Calu3 (cell line): ENCODE results near the gene EXOSC5. TPM values are rescaled to one million over a fixed set of nuclear protein-coding genes. Genes with fewer than 3 reads are reported as not detected.
A peak's percentile ranks its signal among the peaks of the same experiment; 100 is the strongest.
"Not testable (repeated sequence)": the region's sequence is repeated elsewhere in the genome, so short reads cannot be mapped to it uniquely, and the experiment has no call there.

ENCODE experiments used
- BruUV-seq: library from RNA; stranded (reverse); fragments of 400-500 nt; replicated peaks from 2 replicates; lab custom pipeline; 2021; lab: Mats Ljungman, UMichigan
- CTCF ChIA-PET: fragments of 300-600 bp; sonication (Branson Sonifier 250); formaldehyde crosslinking; loops from one replicate; lab custom pipeline; 2022; ENCODE audit warnings: antibody characterized with exemption; lab: Charles Lee
- DNase-seq: peaks from one replicate; pipeline ENCODE4 v3.0.0; 2022
- H3K27ac Mint-ChIP-seq: one replicate; pipeline ENCODE4 v1.8.0; 2022; ENCODE audit warnings: mixed read lengths; ENCODE audit not compliant: unreplicated experiment
- H3K27me3 Mint-ChIP-seq: one replicate; pipeline ENCODE4 v1.8.0; 2022; ENCODE audit warnings: mixed read lengths; ENCODE audit not compliant: unreplicated experiment
- H3K36me3 Mint-ChIP-seq: one replicate; pipeline ENCODE4 v1.8.0; 2022; ENCODE audit warnings: mild to moderate bottlenecking, moderate library complexity, mixed read lengths; ENCODE audit not compliant: insufficient read depth, unreplicated experiment
- H3K4me1 Mint-ChIP-seq: one replicate; pipeline ENCODE4 v1.8.0; 2022; ENCODE audit warnings: mild to moderate bottlenecking, low read depth, mixed read lengths; ENCODE audit not compliant: unreplicated experiment
- H3K4me3 Mint-ChIP-seq: one replicate; pipeline ENCODE4 v1.8.0; 2022; ENCODE audit warnings: mild to moderate bottlenecking, low read depth, moderate library complexity, mixed read lengths; ENCODE audit not compliant: unreplicated experiment
- H3K9me3 Mint-ChIP-seq: one replicate; pipeline ENCODE4 v1.8.0; 2022; ENCODE audit warnings: low read depth, mixed read lengths; ENCODE audit not compliant: unreplicated experiment
- CTCF ChIP-seq: fragments of 200-600 bp; IDR thresholded peaks from one replicate; pipeline ENCODE4 v1.8.0; 2022; ENCODE audit warnings: antibody characterized with exemption; ENCODE audit not compliant: unreplicated experiment
- intact Hi-C: fragments of 100-400 bp; cut with micrococcal nuclease; formaldehyde crosslinking; loops from one replicate; pipeline ENCODE4 v1.10.0; 2022; ENCODE audit not compliant: unreplicated experiment
- total RNA-seq: library from RNA; stranded (reverse); gene quantifications from 2 replicates; pipeline ENCODE4 v1.2.3, GENCODE V29; 2022

EXOSC5 gene
- total RNA-seq, 1 experiment from 2014 or later: 44.7 TPM

DNA sequence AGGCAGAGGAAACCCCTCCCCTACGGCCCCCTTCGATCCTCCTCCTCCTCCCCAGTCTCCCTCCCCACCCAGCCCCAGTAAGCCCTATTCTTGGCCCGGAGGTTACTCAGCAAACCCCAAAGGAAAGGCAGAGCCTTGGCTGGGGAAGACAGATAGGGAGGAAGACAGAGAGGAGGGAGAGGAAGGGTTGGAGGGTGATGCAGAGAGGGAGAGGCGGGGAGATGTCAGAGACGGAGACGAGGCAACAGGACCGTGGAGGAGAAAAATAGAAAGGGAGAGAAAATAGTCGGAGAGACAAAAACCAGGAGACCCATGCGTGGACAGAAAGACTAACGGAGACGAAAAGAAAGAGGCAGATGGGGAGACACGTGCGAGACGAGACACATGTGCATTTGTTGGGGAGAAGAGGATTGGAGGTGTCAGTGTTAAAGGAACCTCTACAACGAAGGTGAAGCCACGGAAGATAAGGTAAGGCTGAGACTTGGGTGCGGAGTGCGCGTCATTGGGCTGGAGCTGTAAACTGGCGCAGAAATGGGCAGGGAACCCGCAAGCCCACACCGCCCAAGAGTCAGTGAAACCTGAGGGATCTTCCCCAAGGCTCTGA, 46.3 kb downstream of the EXOSC5 start:
- TF ChIP-seq CTCF: no peak
- intact Hi-C loops: loop anchor here (10.0 kb wide), 1 partner anchor 84 kb away; the partner anchor contains the start of gene DMAC2

GRCh38 chr19:41346916-41347315, 50.2 kb downstream of the EXOSC5 start:
- Mint-ChIP-seq H3K4me1 (peaks cover 16% of the 10 kb centered on the region), H3K36me3 (peaks cover 17% of the 10 kb centered on the region)
- DNase-seq, H3K9me3 Mint-ChIP-seq, H3K4me3 Mint-ChIP-seq, BruUV-seq, H3K27ac Mint-ChIP-seq, H3K27me3 Mint-ChIP-seq: not testable (repeated sequence)
- CTCF ChIA-PET: interaction anchor here (0.6 kb wide), 2 partner anchors 31 to 49 kb away, joined by 3 to 4 read pairs; no protein-coding TSS in a partner anchor
- intact Hi-C loops: loop anchor here (10.0 kb wide), 1 partner anchor 228 kb away; the partner anchor contains the start of gene CEACAM21

More for the DNA sequence above, 46.3 kb downstream of the EXOSC5 start:
- DNase-seq: no peak
- Mint-ChIP-seq H3K9me3 (no peaks in the 10 kb centered on the region), H3K27me3 (no peaks in the 10 kb centered on the region), H3K4me1 (peaks cover 21% of the 10 kb centered on the region), H3K4me3 (peak overlapping the region; percentile 89), H3K27ac (peak overlapping the region; percentile 50), H3K36me3 (peaks cover 42% of the 10 kb centered on the region)
- BruUV-seq: no TSS peak
- CTCF ChIA-PET: interaction anchor here (0.5 to 3.4 kb wide), 6 partner anchors 9 to 217 kb away, joined by 4 to 23 read pairs (median 5); partner anchors contain the start of gene B9D2

DNA sequence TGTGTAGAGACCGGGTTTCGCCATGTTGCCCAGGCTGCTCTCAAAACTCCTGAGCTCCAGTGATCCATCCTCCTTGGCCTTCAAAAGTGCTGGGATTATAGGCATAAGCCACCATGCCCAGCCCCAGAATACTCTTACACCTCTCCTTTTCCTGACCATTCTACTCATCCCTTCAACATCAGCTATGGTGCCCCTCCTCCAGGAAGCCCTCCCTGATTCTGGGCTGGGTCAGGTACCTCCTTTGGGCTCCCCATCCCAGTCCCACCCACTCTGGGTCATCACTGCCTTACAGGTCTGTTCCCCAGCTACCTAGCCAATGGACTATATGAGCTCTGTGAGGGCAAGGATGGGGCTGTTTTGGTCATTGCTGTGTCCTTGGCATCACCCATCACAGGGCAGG, 53.0 kb downstream of the EXOSC5 start:
- Mint-ChIP-seq H3K4me3 (no peak overlapping the region), H3K4me1 (no peaks in the 10 kb centered on the region), H3K27me3 (no peaks in the 10 kb centered on the region), H3K27ac (no peak overlapping the region), H3K36me3 (peaks cover 7% of the 10 kb centered on the region), H3K9me3 (no peaks in the 10 kb centered on the region)
- TF ChIP-seq CTCF: no peak
- no TSS peak for BruUV-seq
- intact Hi-C loops: loop anchor here (10.0 kb wide), 1 partner anchor 231 kb away; the partner anchor contains the start of gene CEACAM21
- CTCF ChIA-PET: no interaction called here
- DNase-seq: no peak

DNA sequence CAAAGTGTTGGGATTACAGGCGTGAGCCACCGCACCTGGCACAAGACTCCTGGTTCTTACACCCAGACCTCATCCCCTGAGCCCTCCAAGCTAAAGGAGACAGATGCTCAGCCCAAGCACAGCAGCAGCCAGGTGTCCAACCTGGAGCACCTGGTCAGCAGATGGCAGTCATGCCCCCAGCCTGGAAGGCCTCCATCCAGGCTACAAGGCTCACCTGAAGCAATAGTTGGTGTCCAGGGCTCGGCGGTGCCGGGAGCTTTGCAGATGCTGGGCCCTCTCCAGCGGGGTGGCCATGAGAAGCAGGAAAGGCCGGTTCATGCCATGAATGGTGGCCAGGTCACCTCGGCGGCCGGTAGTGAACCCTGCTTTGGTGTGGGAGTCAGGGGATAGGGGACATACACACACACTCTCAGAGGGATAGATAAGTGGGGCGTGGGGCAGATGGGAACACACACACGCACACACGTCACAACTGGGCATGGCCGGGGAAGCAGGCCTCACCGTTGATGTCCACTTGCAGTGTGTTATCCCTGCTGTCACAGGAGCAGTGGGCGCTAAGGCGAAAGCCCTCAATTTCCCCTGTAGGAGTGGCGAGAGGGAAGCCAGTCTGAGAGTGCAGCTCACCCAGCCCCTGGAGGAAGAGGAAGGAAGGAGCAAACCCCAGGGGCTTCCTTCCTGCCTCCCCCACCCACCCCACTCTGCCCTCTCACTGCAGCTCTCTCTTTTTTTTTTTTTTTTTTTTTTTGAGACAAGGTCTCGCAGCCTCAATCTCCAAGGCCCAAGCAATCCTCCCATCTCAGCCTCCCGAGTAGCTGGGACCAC, 55.3 kb downstream of the EXOSC5 start:
- no peak overlapping the region for H3K27ac Mint-ChIP-seq
- CTCF ChIA-PET: interaction anchor here (0.7 to 1.8 kb wide), 5 partner anchors 9 to 563 kb away, joined by 4 to 7 read pairs (median 6); partner anchors contain the start of genes DMAC2 and HNRNPUL1
- peak; percentile 30 for TF ChIP-seq CTCF
- H3K27me3 Mint-ChIP-seq: no peaks in the 10 kb centered on the region
- no TSS peak for BruUV-seq
- H3K36me3 Mint-ChIP-seq: peaks cover 7% of the 10 kb centered on the region
- no peaks in the 10 kb centered on the region for H3K9me3 Mint-ChIP-seq
- peak; percentile 69 for DNase-seq
- no peak overlapping the region for H3K4me3 Mint-ChIP-seq
- intact Hi-C loops: loop anchor here (10.0 kb wide), 1 partner anchor 233 kb away; the partner anchor contains the start of gene CEACAM21
- no peaks in the 10 kb centered on the region for H3K4me1 Mint-ChIP-seq
